Urothelium cell line (cell line): Measurements from ENCODE around the gene ELMO1.
A peak's percentile ranks its signal among the peaks of the same experiment; 100 is the strongest.

ENCODE experiments used
- DNase-seq: peaks from one replicate; pipeline ENCODE4 v3.0.0; 2011; ENCODE audit warnings: low spot score, mixed read lengths
- FAIRE-seq: peaks from 2 replicates; lab custom pipeline; 2011; peaks lifted over from hg19 to GRCh38; lab: Jason Lieb, UNC

ELMO1 gene

GRCh38 chr7:37109843-37110242 is 338.8 kb downstream of the ELMO1 start:
- no peak for FAIRE-seq

GRCh38 chr7:37109016-37109683 is 339.5 kb downstream of the ELMO1 start:
- no peak for FAIRE-seq
- no peak for DNase-seq

More at GRCh38 chr7:37109843-37110242, 338.8 kb downstream of the ELMO1 start:
- no peak for DNase-seq

GRCh38 chr7:37108615-37109014 is 340.0 kb downstream of the ELMO1 start:
- FAIRE-seq (peak; percentile 5), DNase-seq (no peak)

- no peak for FAIRE-seq
- DNase-seq = no peak
These were observed 341.5 kb downstream of the ELMO1 start for GRCh38 chr7:37107047-37107750.

- no peak for DNase-seq
- FAIRE-seq = no peak
These were observed 342.9 kb downstream of the ELMO1 start for GRCh38 chr7:37105762-37106161.

GRCh38 chr7:37104822-37105518 is 343.7 kb downstream of the ELMO1 start:
- DNase-seq (no peak), FAIRE-seq (no peak)

- no peak for FAIRE-seq
- DNase-seq = no peak
These were observed 346.0 kb downstream of the ELMO1 start for GRCh38 chr7:37102518-37103137.

GRCh38 chr7:37100735-37101331 is 347.8 kb downstream of the ELMO1 start:
- FAIRE-seq = peak; percentile 42
- no peak for DNase-seq

- FAIRE-seq (no peak), DNase-seq (no peak)
These were observed 349.9 kb downstream of the ELMO1 start for GRCh38 chr7:37098762-37099161.

GRCh38 chr7:37097983-37098382 is 350.7 kb downstream of the ELMO1 start:
- no peak for DNase-seq

GRCh38 chr7:37097276-37097675 is 351.4 kb downstream of the ELMO1 start:
- FAIRE-seq (no peak), DNase-seq (no peak)

More at GRCh38 chr7:37097983-37098382, 350.7 kb downstream of the ELMO1 start:
- peak; percentile 13 for FAIRE-seq

- FAIRE-seq = peak; percentile 23
- no peak for DNase-seq
These were observed 352.3 kb downstream of the ELMO1 start for GRCh38 chr7:37096341-37096740.

GRCh38 chr7:37095122-37095521 is 353.5 kb downstream of the ELMO1 start:
- no peak for FAIRE-seq

GRCh38 chr7:37093257-37093656 is 355.4 kb downstream of the ELMO1 start:
- FAIRE-seq = no peak

More at GRCh38 chr7:37095122-37095521, 353.5 kb downstream of the ELMO1 start:
- no peak for DNase-seq

GRCh38 chr7:37092548-37092947 is 356.1 kb downstream of the ELMO1 start:
- DNase-seq (no peak), FAIRE-seq (no peak)

More at GRCh38 chr7:37093257-37093656, 355.4 kb downstream of the ELMO1 start:
- DNase-seq = no peak

- DNase-seq (peak; percentile 33), FAIRE-seq (peak; percentile 27)
These were observed 358.7 kb downstream of the ELMO1 start for GRCh38 chr7:37089972-37090371.

GRCh38 chr7:37085600-37085999 is 363.1 kb downstream of the ELMO1 start:
- FAIRE-seq (no peak), DNase-seq (no peak)

- no peak for DNase-seq
These were observed 364.4 kb downstream of the ELMO1 start for GRCh38 chr7:37084303-37084702.

GRCh38 chr7:37083311-37084096 is 365.2 kb downstream of the ELMO1 start:
- no peak for DNase-seq

More at GRCh38 chr7:37084303-37084702, 364.4 kb downstream of the ELMO1 start:
- FAIRE-seq = no peak

GRCh38 chr7:37081436-37081835 is 367.2 kb downstream of the ELMO1 start:
- DNase-seq (no peak), FAIRE-seq (no peak)

More at GRCh38 chr7:37083311-37084096, 365.2 kb downstream of the ELMO1 start:
- FAIRE-seq = no peak
